Heart left ventricle (tissue), 13 donors: ENCODE data around the gene RHCG.

Experiments
- CTCF ChIP-seq, 12 donors: fragments of 200-600 bp; sonication (generic) in 4 of 12; IDR thresholded peaks; one replicate each; pipeline versions ENCODE4 v1.5.0 to v1.8.0; 2018 to 2022; ENCODE audit warnings: antibody characterized with exemption in 12 of 12, mild to moderate bottlenecking in 5 of 12
- POLR2A ChIP-seq, 2 donors: fragments of 450-650 bp; IDR thresholded peaks; one replicate each; pipeline ENCODE4 v1.6.1; 2017; ENCODE audit warnings: antibody characterized with exemption in 2 of 2, mild to moderate bottlenecking in 2 of 2, moderate library complexity in 2 of 2
- donor health status: ischemic (EF 13 %, LVEDD 7.1; RV severe dilation, severe dysfunction).
- donor health status: DM: no; HTN: yes; CAD: no.
- donor health status: DM: no; HTN: no; CAD: no.
- donor health status: ischemic (EF 25% LVEDD 6.9; RV normal size, moderate dysfunction).
- donor health status: ischemic (EF 25% LVEDD 5.7; RV mildly dilated, moderate dysfunction).
- donor health status: ischemic (EF 35%, LVEDD 5.7; RV mildly dilated, moderate dysfunction).
- donor health status: nonischemic (EF 11% LVEDD 7.7; RV severe dilation, severe dysfunction).
- donor health status: DM: yes; HTN: yes; CAD: no.
- donor health status: PGD.
- donor health status: ischemic (EF 29% LVEDD 5.4; RV normal size, mild dysfunction).
- donor health status: nonischemic (EF 23%, LVEDD 6.1; RV moderate dilation, normal function).

- TF ChIP-seq CTCF (IDR thresholded peaks at IDR 0.05) (no peak), POLR2A (IDR thresholded peaks at IDR 0.05) (no peak)
Measured at GRCh38 chr15:89475661-89476060, 20.7 kb downstream of the RHCG start.
